Measurements from ENCODE around the gene SLC6A20.

The SLC6A20 gene

DNA sequence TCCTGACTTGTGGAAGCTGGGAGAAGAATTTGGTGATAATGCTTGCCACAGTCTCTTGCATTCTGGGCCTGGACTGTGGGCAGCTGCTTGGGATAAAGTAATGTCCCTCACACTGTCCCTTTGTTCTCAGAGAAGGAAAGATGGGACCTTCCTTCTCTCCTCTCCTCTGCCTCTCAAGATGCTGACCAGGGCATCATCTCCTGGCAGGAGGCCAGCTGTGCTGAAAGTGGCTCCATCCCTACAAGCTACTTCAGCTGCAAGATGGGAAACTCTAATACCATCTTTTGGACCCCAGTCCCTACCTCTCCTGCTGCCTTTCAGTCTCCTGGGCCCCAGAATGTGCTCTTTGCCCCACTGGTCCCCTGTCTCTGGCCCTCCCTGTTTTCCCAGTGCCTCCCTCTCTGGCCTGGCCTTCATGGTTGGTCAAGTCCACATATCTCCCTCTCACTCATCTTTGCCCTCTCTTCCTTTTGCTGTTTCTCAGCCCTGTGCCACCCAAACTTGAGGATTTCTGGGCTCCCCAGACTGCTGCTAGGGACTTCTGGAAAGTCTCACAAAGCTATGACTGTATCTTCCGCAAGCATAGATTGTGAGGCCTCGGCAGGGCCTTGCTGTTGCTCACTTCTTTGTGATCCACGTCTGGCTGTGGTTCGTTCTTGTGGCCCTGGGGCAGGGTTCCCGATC lies 7.1 kb upstream of the SLC6A20 start:
- FAIRE-seq: no peak

GRCh38 chr3:45802146-45802545 lies 5.8 kb upstream of the SLC6A20 start:
- DNase-seq (ENCODE audit: low spot score) (no peak), FAIRE-seq (no peak)

More for the DNA sequence above, 7.1 kb upstream of the SLC6A20 start:
- DNase-seq (ENCODE audit: low spot score): no peak

DNA sequence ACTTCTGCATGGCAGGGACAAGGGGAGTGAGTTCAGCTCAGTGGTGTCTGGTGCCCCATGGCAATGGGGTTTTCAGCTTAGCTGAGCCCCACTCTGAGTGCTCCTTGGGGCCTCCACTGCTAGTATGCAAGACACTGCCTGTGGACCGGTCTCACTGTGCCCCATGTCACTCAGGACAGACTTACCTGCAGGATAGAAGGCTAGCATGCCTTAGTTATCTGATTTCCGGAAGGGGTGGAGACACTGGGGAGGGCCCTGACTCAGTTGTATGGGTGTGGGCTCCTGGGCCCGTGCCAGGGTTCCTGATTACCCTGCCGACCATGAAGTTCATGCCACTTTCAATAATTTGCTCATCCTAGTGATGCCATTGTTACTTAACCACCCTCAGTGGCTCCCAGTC lies 4.3 kb upstream of the SLC6A20 start:
- FAIRE-seq: no peak
- no peak for DNase-seq (ENCODE audit: low spot score)

DNA sequence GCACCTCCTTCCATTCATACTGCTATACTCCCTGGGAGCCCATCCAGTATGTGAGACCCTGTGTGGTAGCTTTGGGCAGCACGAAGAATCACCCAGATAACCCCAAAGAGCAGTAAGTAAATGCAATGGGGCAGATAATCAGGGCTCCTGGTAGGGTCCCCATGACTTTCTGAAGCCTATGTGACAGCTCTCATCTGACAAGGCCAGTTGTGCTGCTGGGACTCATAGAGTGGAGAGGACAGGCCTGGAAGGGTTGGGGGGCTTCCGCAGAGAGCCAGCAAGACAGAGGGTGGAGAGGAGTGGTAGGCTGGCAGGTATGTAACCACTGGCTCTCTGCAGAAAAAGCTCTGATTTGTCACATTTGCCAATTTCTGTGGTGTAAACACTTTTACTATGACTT lies 3.2 kb upstream of the SLC6A20 start:
- FAIRE-seq (no peak), DNase-seq (ENCODE audit: low spot score) (no peak)

DNA sequence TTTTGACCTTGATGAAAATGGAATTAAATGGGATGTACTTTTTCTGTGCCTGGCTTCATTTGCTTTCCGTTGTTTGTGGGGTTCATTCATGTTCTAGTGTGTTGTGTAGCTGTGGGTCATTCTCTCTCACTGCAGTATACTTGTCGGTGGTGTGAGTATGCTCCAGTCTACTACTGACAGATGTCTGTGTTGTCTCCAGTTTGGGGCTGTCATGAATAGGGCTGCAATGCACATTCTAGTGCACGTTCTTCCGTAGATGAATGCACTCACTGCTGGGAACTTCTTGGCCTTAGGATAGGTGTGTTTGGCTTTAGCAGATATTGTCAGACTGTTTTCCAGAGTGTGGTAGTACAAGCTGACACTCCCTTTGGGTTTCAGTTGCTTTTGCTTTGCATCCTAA lies 1.7 kb upstream of the SLC6A20 start:
- FAIRE-seq (no peak), DNase-seq (ENCODE audit: low spot score) (no peak)

DNA sequence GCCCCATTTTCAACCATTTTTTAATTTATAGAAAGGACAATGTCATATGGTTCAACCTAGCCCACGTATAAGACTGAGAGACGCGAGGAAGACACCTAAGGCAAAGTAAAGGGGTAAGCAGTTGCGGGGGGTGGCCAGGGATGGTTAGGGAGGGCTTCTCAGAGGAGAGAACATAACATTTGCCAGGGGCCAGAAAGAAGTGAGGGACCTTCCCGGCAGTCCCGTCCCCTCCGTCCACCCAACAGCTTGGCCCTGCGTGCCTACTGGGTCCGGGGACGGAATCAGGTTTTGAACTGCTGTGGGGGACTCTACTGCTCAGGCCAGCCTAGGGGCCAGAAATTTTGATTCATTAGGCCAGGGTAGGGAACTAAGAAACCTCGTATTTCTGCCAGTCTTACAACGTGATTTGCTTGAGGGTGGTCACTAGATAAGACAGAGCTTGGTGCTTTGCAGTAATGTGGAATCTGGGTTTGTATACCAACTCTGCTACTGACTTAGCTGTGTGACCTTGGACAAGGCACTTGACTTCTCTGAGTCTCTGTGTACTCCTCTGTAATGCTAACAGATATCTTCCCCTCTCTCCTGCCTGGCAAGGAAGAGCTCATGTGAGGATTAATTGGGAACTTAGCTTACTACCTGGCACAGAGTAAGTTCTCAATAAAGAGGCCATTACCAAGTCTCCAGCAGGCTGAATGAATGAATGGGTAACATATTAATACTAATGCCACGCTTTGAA lies 734 bp upstream of the SLC6A20 start:
- FAIRE-seq (no peak), DNase-seq (ENCODE audit: low spot score) (no peak)

DNA sequence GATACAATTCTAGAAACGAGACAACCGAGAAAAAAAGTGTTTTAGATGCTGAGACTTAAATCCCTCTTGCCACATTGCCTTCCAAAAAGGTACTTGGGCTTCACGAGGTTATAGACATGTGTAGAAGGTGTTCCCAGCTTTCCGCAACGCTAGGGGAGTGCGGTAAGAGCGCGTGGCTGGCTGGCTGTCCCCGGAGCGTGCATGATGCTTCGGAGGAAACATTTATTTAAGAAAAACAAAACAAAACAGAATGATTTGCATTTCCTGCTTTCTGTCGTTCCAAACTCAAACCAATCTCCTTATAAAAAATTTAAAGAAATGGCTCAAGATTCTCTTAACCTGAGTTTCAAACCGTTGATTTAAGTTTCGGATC lies 841 bp downstream of the SLC6A20 start:
- FAIRE-seq (no peak), DNase-seq (ENCODE audit: low spot score) (no peak)

- no peak for FAIRE-seq
Measured at GRCh38 chr3:45794660-45795059, 1.7 kb downstream of the SLC6A20 start.

GRCh38 chr3:45794177-45794560 lies 2.2 kb downstream of the SLC6A20 start:
- FAIRE-seq (no peak), DNase-seq (ENCODE audit: low spot score) (no peak)

More at GRCh38 chr3:45794660-45795059, 1.7 kb downstream of the SLC6A20 start:
- DNase-seq (ENCODE audit: low spot score): no peak

GRCh38 chr3:45793482-45794176 lies 2.7 kb downstream of the SLC6A20 start:
- DNase-seq (ENCODE audit: low spot score) (no peak), FAIRE-seq (no peak)

DNA sequence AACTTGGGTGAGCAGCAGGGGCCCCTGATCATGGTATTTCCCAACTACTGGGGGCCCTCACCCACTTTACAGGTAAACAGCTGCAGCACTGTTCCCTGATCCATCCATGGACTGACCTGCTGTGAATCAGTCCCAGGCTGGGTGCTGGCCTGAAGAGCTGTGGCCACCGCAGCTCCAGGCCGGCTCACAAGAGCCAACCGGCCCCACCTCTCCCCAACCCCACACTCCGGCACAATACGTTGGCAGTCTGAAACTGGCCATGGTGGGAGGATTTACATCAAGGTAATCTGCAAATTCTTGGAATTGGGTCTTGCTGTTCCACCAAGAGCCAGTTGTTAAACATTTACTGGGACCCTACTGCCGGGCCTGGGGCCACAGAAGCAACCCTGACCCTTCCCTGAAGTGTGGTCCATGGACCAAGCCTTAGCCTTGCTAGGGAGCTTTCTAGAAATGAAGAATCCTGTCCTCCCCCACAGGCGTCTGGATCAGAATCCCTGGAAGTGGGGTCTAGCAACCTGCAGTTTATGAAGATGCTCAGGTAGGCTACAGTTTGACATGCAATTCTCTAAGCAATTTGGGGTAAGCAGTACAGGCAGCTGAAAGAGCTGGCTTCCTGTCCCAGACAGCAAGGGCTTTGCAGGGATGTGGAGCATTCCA lies 3.7 kb downstream of the SLC6A20 start:
- FAIRE-seq (no peak), DNase-seq (ENCODE audit: low spot score) (no peak)

DNA sequence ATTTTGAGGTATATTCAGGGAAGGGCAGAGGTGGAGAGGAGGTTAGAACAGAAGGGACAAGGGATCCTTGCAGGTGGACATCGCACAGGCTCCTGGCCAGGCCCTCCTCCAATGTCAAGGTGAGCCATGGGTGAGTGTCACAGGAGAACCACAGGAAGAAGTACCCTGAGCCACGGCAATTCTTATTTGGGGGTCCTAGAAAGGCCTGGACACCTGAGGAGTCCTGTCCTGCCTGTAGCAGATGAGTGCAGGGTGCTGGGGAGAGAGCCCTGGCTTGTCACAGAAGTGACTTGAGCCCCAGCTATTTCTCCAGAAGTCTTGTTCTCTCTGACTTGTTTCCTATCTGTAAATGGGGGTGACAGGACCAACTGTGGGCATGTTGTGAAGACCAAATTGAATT lies 4.3 kb downstream of the SLC6A20 start:
- DNase-seq (ENCODE audit: low spot score) (no peak), FAIRE-seq (no peak)

DNA sequence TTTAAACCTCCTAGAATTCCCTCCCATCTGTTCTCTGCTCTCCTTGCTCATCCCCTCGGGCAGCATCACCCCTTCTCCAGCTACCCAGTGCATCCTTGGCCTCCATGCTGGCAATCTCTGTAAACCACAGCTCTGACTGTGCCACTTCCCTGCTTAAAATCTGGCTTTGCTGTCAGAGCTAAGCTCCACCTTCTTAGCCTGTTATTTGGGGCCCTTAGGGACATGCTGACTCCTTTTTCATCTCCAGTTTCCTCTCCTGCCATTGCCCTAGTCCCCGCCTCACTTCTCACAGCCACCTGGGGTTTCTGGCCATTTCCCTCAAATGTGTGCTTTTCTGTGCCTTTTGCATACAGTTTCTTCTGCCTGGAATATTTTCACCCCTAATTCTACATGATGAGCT lies 5.7 kb downstream of the SLC6A20 start:
- FAIRE-seq (no peak), DNase-seq (ENCODE audit: low spot score) (no peak)

GRCh38 chr3:45789235-45789812 lies 7.0 kb downstream of the SLC6A20 start:
- DNase-seq (ENCODE audit: low spot score) (no peak), FAIRE-seq (no peak)

- no peak for DNase-seq (ENCODE audit: low spot score)
- no peak for FAIRE-seq
Measured at GRCh38 chr3:45787551-45787950, 8.8 kb downstream of the SLC6A20 start.

- FAIRE-seq (no peak), DNase-seq (ENCODE audit: low spot score) (no peak)
Measured at GRCh38 chr3:45786801-45787495, 9.4 kb downstream of the SLC6A20 start.

- no peak for DNase-seq (ENCODE audit: low spot score)
- FAIRE-seq: no peak
Measured at GRCh38 chr3:45785605-45786150, 10.7 kb downstream of the SLC6A20 start.

GRCh38 chr3:45783667-45784066 lies 12.7 kb downstream of the SLC6A20 start:
- DNase-seq (ENCODE audit: low spot score): no peak
- no peak for FAIRE-seq

GRCh38 chr3:45782381-45782780 lies 14.0 kb downstream of the SLC6A20 start:
- no peak for FAIRE-seq
- DNase-seq (ENCODE audit: low spot score): no peak

- no peak for FAIRE-seq
- DNase-seq (ENCODE audit: low spot score): no peak
Measured at GRCh38 chr3:45781841-45782240, 14.5 kb downstream of the SLC6A20 start.

DNA sequence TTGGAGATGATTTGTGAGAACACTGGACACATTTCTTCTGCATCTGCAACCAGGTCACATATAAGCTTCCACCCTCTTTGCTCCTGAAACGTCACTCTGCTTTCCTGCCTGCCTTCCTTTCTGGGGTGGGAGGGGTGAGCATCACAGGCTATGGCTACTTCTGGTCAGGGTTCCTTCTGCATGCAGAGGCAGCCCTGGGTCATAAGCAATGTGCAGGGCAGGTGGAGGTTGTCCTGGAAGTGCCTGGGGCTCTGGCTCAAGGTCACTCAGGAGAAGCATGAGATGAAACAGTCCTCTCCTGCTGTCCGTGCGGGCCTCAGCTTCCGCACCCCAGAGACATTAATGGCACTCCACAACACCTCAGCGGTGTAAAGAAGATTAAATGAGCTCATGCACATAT lies 15.1 kb downstream of the SLC6A20 start:
- FAIRE-seq (no peak), DNase-seq (ENCODE audit: low spot score) (no peak)
